Lower leg skin (tissue), 4 donors: ENCODE measurements around the gene CCDC57. TPM values are rescaled to one million over a fixed set of nuclear protein-coding genes. Genes with fewer than 3 reads are reported as not detected.
"Not testable (repeated sequence)": the region's sequence is repeated elsewhere in the genome, so short reads cannot be mapped to it uniquely, and the experiment has no call there.

Experiments used
- DNase-seq, 2 donors: peaks; one replicate each; pipeline ENCODE4 v3.0.0-alpha.2; 2019; ENCODE audit warnings: low spot score in 2 of 2
- H3K4me3 ChIP-seq: fragments of 200-600 bp; sonication (generic); 2 replicates; pipeline ENCODE4 v1.5.1; 2017; ENCODE audit warnings: mild to moderate bottlenecking, low read depth; ENCODE audit not compliant: poor library complexity, severe bottlenecking
- CTCF ChIP-seq, 3 donors: fragments of 450-650 bp; IDR thresholded peaks; one replicate each; pipeline ENCODE4 v1.5.1; 2016; ENCODE audit warnings: antibody characterized with exemption in 3 of 3, mild to moderate bottlenecking in 3 of 3, moderate library complexity in 2 of 3
- POLR2A ChIP-seq, 2 donors: fragments of 450-650 bp; IDR thresholded peaks; one replicate each; pipeline ENCODE4 v1.6.1; 2016 to 2017; ENCODE audit warnings: antibody characterized with exemption in 2 of 2, mild to moderate bottlenecking in 1 of 2, moderate library complexity in 1 of 2
- WGBS, 2 donors: methylation state at CpG; one replicate each; pipeline ENCODE4 v1.1.5; 2018; 5-methylcytosine and 5-hydroxymethylcytosine counted together
- intact Hi-C: fragments of 100-400 bp; cut with DNase I; formaldehyde crosslinking; loops from one replicate; pipeline ENCODE4 v1.15.0; 2023; ENCODE audit warnings: low total_unique reads
- total RNA-seq, 4 donors: library from RNA; depleted of rRNA; stranded (reverse); fragments of >200 nt; gene quantifications; one replicate each; pipeline ENCODE4 v1.1.0, GENCODE V29; 2016

The CCDC57 gene
- total RNA-seq: 10 to 100 TPM; 16.0 to 33.5 (median 31.5) TPM

- peak within 1 kb of the TSS; percentile 69 for H3K4me3 ChIP-seq
- no peak for TF ChIP-seq POLR2A (IDR thresholded peaks at IDR 0.05)
- no peak for TF ChIP-seq CTCF (IDR thresholded peaks at IDR 0.05)
- DNase-seq: peak in 1 of 2 donors; percentile 94
- intact Hi-C loops: no loop called here
- WGBS, 2 donors: 0% methylated on average over 65 to 81 of the region's 116 CpGs
Measured at GRCh38 chr17:82212331-82213250, at the start of gene CCDC57. Gene CCDC57, minus strand, starts transcription at chr17:82212842. Its CDS starts 10,898 bp downstream, at chr17:82201944.

GRCh38 chr17:82262344-82262743, 49.7 kb upstream of the CCDC57 start:
- 77 to 79% methylated on average over 4 of the region's 4 CpGs for WGBS, 2 donors

GRCh38 chr17:82259972-82260961, 47.6 kb upstream of the CCDC57 start:
- DNase-seq, intact Hi-C loops, H3K4me3 ChIP-seq: not testable (repeated sequence)
- 90 to 93% methylated on average over 8 of the region's 8 CpGs for WGBS, 2 donors

More at GRCh38 chr17:82262344-82262743, 49.7 kb upstream of the CCDC57 start:
- TF ChIP-seq CTCF (IDR thresholded peaks at IDR 0.05) (no peak), POLR2A (IDR thresholded peaks at IDR 0.05) (no peak)
- no peak for DNase-seq
- H3K4me3 ChIP-seq: no peak overlapping the region
- intact Hi-C loops: no loop called here

GRCh38 chr17:82258555-82258954, 45.9 kb upstream of the CCDC57 start:
- intact Hi-C loops: no loop called here
- 81 to 83% methylated on average over 5 of the region's 5 CpGs for WGBS, 2 donors
- DNase-seq: no peak

GRCh38 chr17:82257473-82257872, 44.8 kb upstream of the CCDC57 start:
- TF ChIP-seq POLR2A (IDR thresholded peaks at IDR 0.05) (no peak), CTCF (IDR thresholded peaks at IDR 0.05) (no peak)
- DNase-seq: no peak
- intact Hi-C loops: no loop called here
- 45 to 55% methylated on average over 10 of the region's 10 CpGs for WGBS, 2 donors
- no peak overlapping the region for H3K4me3 ChIP-seq

More at GRCh38 chr17:82258555-82258954, 45.9 kb upstream of the CCDC57 start:
- no peak overlapping the region for H3K4me3 ChIP-seq
- TF ChIP-seq POLR2A (IDR thresholded peaks at IDR 0.05) (no peak), CTCF (IDR thresholded peaks at IDR 0.05) (no peak)
